Neural cell (in vitro differentiated cells): ENCODE results near the gene PPP1R36. TPM values are rescaled to one million over a fixed set of nuclear protein-coding genes. Genes with fewer than 3 reads are reported as not detected.

Experiments used
- H2AFZ ChIP-seq: fragments of 200-600, 300-800 bp; sonication (generic), shearing (Covaris generic); 2 replicates; pipeline ENCODE4 v1.6.0; 2014; ENCODE audit warnings: low read depth, mild to moderate bottlenecking, antibody characterized with exemption, low read length, moderate library complexity
- H3F3A ChIP-seq: fragments of 200-600 bp; shearing (Covaris generic); 2 replicates; pipeline ENCODE4 v1.6.1; 2016; ENCODE audit warnings: mild to moderate bottlenecking, moderate library complexity, mixed read lengths, antibody characterized with exemption, low read length; ENCODE audit not compliant: insufficient read depth, poor library complexity, severe bottlenecking
- H3K27ac ChIP-seq: fragments of 200-600, 300-800 bp; sonication (generic), shearing (Covaris generic); 2 replicates; pipeline ENCODE4 v1.5.1; 2014; ENCODE audit warnings: mild to moderate bottlenecking, low read length, moderate library complexity
- H3K27me3 ChIP-seq: fragments of 300-800, 200-600 bp; sonication (generic), shearing (Covaris generic); 2 replicates; pipeline ENCODE4 v1.6.0; 2014; ENCODE audit warnings: mild to moderate bottlenecking, low read depth, low read length, moderate library complexity; ENCODE audit not compliant: insufficient read depth
- H3K36me3 ChIP-seq: fragments of 300-800, 200-600 bp; sonication (generic), shearing (Covaris generic); 2 replicates; pipeline ENCODE4 v1.5.1; 2014; ENCODE audit warnings: mild to moderate bottlenecking, antibody characterized with exemption, low read length, moderate library complexity; ENCODE audit not compliant: insufficient read depth
- H3K4me2 ChIP-seq: fragments of 300-800, 200-600 bp; sonication (generic), shearing (Covaris generic); 2 replicates; pipeline ENCODE4 v1.6.0; 2014; ENCODE audit warnings: mild to moderate bottlenecking, low read length
- H3K4me3 ChIP-seq: fragments of 300-800, 200-600 bp; sonication (generic), shearing (Covaris generic); 2 replicates; pipeline ENCODE4 v1.5.1; 2014; ENCODE audit warnings: mild to moderate bottlenecking, low read length, moderate library complexity
- H3K79me2 ChIP-seq: fragments of 200-600 bp; shearing (Covaris generic); replicated peaks from 2 replicates; pipeline ENCODE4 v1.6.0; 2014; ENCODE audit warnings: mild to moderate bottlenecking, low read length, moderate library complexity; ENCODE audit not compliant: insufficient read depth
- H3K9ac ChIP-seq: fragments of 300-800, 200-600 bp; sonication (generic), shearing (Covaris generic); 2 replicates; pipeline ENCODE4 v1.6.1; 2016; ENCODE audit warnings: mild to moderate bottlenecking, low read length, mixed read lengths
- H3K9me2 ChIP-seq: fragments of 200-600 bp; shearing (Covaris generic); 2 replicates; pipeline ENCODE4 v1.6.1; 2016; ENCODE audit warnings: mild to moderate bottlenecking, low read length, mixed read lengths; ENCODE audit not compliant: insufficient read depth
- H3K9me3 ChIP-seq: fragments of 200-600, 300-800 bp; sonication (generic), shearing (Covaris generic); 2 replicates; pipeline ENCODE4 v1.6.1; 2016; ENCODE audit warnings: mild to moderate bottlenecking, mixed run types, low read length, moderate library complexity, mixed read lengths
- H4K20me1 ChIP-seq: fragments of 200-600 bp; shearing (Covaris generic); 2 replicates; pipeline ENCODE4 v1.6.1; 2016; ENCODE audit warnings: mild to moderate bottlenecking, mixed run types; ENCODE audit not compliant: insufficient read depth
- CTCF ChIP-seq: fragments of 450-650 bp; IDR thresholded peaks from 2 replicates; pipeline ENCODE4 v1.5.1; 2014; ENCODE audit warnings: antibody characterized with exemption, mild to moderate bottlenecking, moderate library complexity; ENCODE audit not compliant: poor library complexity, severe bottlenecking
- EP300 ChIP-seq: fragments of 450-650 bp; conservative IDR thresholded peaks from 2 replicates; pipeline ENCODE4 v1.6.1; 2014; ENCODE audit warnings: antibody characterized with exemption, mild to moderate bottlenecking, moderate library complexity; ENCODE audit not compliant: poor library complexity, severe bottlenecking
- EZH2 ChIP-seq: fragments of 200-600, 300-800 bp; shearing (Covaris generic), sonication (generic); IDR thresholded peaks from 2 replicates; pipeline ENCODE4 v1.6.1; 2014; ENCODE audit warnings: antibody characterized with exemption, low read length, borderline replicate concordance, mild to moderate bottlenecking; ENCODE audit not compliant: insufficient read depth, poor library complexity, severe bottlenecking
- MXI1 ChIP-seq: fragments of 450-650 bp; conservative IDR thresholded peaks from 2 replicates; pipeline ENCODE4 v1.6.1; 2014; ENCODE audit warnings: antibody characterized with exemption, mild to moderate bottlenecking; ENCODE audit not compliant: poor library complexity, severe bottlenecking
- POLR2AphosphoS5 ChIP-seq: IDR thresholded peaks from 2 replicates; pipeline ENCODE4 v1.6.1; 2012
- RAD21 ChIP-seq: fragments of 450-650 bp; conservative IDR thresholded peaks from 2 replicates; pipeline ENCODE4 v1.6.1; 2014; ENCODE audit warnings: antibody characterized with exemption, mild to moderate bottlenecking, moderate library complexity
- SMC3 ChIP-seq: fragments of 450-650 bp; conservative IDR thresholded peaks from 2 replicates; pipeline ENCODE4 v1.6.1; 2014; ENCODE audit warnings: antibody characterized with exemption, mild to moderate bottlenecking, moderate library complexity; ENCODE audit not compliant: poor library complexity
- TAF1 ChIP-seq: IDR thresholded peaks from 2 replicates; pipeline ENCODE4 v1.6.1; 2012; ENCODE audit warnings: low read depth
- polyA plus RNA-seq: library from polyadenylated mRNA; depleted of rRNA; stranded (reverse); fragments of >200 nt; gene quantifications from 2 replicates; pipeline ENCODE4 v1.2.3, GENCODE V29; 2014
- TF ChIP-seq, protein P1 (sequence below): IDR thresholded peaks from 2 replicates; pipeline ENCODE4 v1.6.1; 2012; ENCODE audit warnings: borderline replicate concordance

PPP1R36 gene
- polyA plus RNA-seq, 1 donor from 2014 or later: not detected

- H3K79me2 ChIP-seq: no peaks in the 10 kb centered on the region
- peak overlapping the region; percentile 14 for H3K9ac ChIP-seq
- no peaks in the 10 kb centered on the region for H3K9me2 ChIP-seq
- no peak for TF ChIP-seq EZH2
- peak; percentile 50 for TF ChIP-seq EP300
- TF ChIP-seq RAD21: no peak
- no peak for TF ChIP-seq TAF1
- no peak for TF ChIP-seq SMC3
- no peak for TF ChIP-seq CTCF
- TF ChIP-seq, protein P1, sequence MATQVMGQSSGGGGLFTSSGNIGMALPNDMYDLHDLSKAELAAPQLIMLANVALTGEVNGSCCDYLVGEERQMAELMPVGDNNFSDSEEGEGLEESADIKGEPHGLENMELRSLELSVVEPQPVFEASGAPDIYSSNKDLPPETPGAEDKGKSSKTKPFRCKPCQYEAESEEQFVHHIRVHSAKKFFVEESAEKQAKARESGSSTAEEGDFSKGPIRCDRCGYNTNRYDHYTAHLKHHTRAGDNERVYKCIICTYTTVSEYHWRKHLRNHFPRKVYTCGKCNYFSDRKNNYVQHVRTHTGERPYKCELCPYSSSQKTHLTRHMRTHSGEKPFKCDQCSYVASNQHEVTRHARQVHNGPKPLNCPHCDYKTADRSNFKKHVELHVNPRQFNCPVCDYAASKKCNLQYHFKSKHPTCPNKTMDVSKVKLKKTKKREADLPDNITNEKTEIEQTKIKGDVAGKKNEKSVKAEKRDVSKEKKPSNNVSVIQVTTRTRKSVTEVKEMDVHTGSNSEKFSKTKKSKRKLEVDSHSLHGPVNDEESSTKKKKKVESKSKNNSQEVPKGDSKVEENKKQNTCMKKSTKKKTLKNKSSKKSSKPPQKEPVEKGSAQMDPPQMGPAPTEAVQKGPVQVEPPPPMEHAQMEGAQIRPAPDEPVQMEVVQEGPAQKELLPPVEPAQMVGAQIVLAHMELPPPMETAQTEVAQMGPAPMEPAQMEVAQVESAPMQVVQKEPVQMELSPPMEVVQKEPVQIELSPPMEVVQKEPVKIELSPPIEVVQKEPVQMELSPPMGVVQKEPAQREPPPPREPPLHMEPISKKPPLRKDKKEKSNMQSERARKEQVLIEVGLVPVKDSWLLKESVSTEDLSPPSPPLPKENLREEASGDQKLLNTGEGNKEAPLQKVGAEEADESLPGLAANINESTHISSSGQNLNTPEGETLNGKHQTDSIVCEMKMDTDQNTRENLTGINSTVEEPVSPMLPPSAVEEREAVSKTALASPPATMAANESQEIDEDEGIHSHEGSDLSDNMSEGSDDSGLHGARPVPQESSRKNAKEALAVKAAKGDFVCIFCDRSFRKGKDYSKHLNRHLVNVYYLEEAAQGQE: no peak
- peak; percentile 30 for TF ChIP-seq POLR2AphosphoS5
- TF ChIP-seq MXI1: peak; percentile 43
- no peaks in the 10 kb centered on the region for H3K36me3 ChIP-seq
- H4K20me1 ChIP-seq: no peaks in the 10 kb centered on the region
- H3F3A ChIP-seq: no peaks in the 10 kb centered on the region
- no peaks in the 10 kb centered on the region for H3K27me3 ChIP-seq
- H3K4me2 ChIP-seq: no peak overlapping the region
- H3K9me3 ChIP-seq: no peaks in the 10 kb centered on the region
- peak overlapping the region; percentile 61 for H3K27ac ChIP-seq
- H2AFZ ChIP-seq: peak overlapping the region; percentile 19
- no peak overlapping the region for H3K4me3 ChIP-seq
Measured at GRCh38 chr14:64604881-64605280, 55.1 kb downstream of the PPP1R36 start.

DNA sequence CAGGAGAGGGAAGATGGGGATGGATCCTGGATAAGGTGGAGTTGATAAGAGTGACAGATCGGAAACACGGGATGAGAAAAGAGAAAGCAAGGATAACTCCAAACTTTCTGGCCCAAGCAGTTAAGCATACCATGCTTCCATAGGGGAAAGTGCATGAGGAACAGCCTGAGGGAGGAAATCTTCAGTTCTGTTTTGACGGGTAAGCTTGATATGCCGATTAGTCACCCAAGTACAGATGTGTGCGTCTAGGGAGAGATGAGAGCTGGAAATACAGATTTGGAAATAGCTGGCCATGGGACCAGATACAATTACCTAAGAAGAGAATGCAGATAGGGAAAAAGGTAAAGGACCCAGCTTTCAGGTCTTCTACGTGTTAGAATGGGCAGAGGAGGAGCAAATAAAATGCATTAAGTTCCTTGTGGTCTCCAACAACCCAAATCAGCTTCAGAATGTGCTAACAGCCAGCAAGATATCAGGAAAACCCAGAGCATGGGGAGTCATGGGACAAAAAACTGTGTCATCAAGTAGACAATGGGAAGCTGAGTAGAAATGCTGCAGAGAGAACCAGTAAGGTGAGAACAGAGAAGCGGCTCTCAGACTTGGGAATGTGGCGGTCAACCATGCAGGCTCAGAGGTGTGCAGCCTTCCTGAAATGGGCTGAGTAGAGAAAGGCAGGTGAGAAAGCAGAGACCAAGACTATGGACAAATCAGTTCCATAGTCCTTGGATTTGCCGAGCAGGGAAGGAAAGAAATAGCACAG lies 56.3 kb downstream of the PPP1R36 start:
- Histone ChIP-seq H3K4me2 (no peak overlapping the region), H3K4me3 (no peak overlapping the region), H3K27me3 (no peaks in the 10 kb centered on the region), H3K36me3 (no peaks in the 10 kb centered on the region), H3K9me3 (no peaks in the 10 kb centered on the region), H3F3A (no peaks in the 10 kb centered on the region), H3K9me2 (no peaks in the 10 kb centered on the region), H3K27ac (no peak overlapping the region), H4K20me1 (no peaks in the 10 kb centered on the region), H3K79me2 (no peaks in the 10 kb centered on the region), H2AFZ (no peak overlapping the region), H3K9ac (no peak overlapping the region)
- TF ChIP-seq, protein P1: no peak
- TF ChIP-seq MXI1: no peak
- TF ChIP-seq POLR2AphosphoS5: no peak
- TF ChIP-seq EP300: no peak
